Measurements from ENCODE around the gene CUEDC1.

CUEDC1 gene

GRCh38 chr17:57931488-57932137 lies 23.6 kb downstream of the CUEDC1 start:
- Histone ChIP-seq H3K4me3 (ENCODE audit: severe bottlenecking) (no peak overlapping the region), H3K27me3 (ENCODE audit: insufficient read depth, poor library complexity, severe bottlenecking) (no peaks in the 10 kb centered on the region), H3K9me3 (ENCODE audit: severe bottlenecking) (no peaks in the 10 kb centered on the region), H3K4me1 (ENCODE audit: insufficient read depth, poor library complexity, severe bottlenecking) (peaks cover 32% of the 10 kb centered on the region), H3K27ac (ENCODE audit: poor library complexity, severe bottlenecking) (no peak overlapping the region), H3K36me3 (ENCODE audit: low read depth) (no peaks in the 10 kb centered on the region)
- DNase-seq (ENCODE audit: low spot score) (no peak), ATAC-seq (ENCODE audit: low read depth) (no peak)
- TF ChIP-seq, protein P1, sequence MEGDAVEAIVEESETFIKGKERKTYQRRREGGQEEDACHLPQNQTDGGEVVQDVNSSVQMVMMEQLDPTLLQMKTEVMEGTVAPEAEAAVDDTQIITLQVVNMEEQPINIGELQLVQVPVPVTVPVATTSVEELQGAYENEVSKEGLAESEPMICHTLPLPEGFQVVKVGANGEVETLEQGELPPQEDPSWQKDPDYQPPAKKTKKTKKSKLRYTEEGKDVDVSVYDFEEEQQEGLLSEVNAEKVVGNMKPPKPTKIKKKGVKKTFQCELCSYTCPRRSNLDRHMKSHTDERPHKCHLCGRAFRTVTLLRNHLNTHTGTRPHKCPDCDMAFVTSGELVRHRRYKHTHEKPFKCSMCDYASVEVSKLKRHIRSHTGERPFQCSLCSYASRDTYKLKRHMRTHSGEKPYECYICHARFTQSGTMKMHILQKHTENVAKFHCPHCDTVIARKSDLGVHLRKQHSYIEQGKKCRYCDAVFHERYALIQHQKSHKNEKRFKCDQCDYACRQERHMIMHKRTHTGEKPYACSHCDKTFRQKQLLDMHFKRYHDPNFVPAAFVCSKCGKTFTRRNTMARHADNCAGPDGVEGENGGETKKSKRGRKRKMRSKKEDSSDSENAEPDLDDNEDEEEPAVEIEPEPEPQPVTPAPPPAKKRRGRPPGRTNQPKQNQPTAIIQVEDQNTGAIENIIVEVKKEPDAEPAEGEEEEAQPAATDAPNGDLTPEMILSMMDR (IDR thresholded peaks at IDR 0.05; ENCODE audit: poor library complexity, severe bottlenecking), result no peak

GRCh38 chr17:57930239-57930638 lies 25.0 kb downstream of the CUEDC1 start:
- Histone ChIP-seq H3K27ac (ENCODE audit: poor library complexity, severe bottlenecking) (no peak overlapping the region), H3K36me3 (ENCODE audit: low read depth) (no peaks in the 10 kb centered on the region), H3K9me3 (ENCODE audit: severe bottlenecking) (no peaks in the 10 kb centered on the region), H3K27me3 (ENCODE audit: insufficient read depth, poor library complexity, severe bottlenecking) (no peaks in the 10 kb centered on the region), H3K4me3 (ENCODE audit: severe bottlenecking) (no peak overlapping the region), H3K4me1 (ENCODE audit: insufficient read depth, poor library complexity, severe bottlenecking) (peaks cover 20% of the 10 kb centered on the region)
- TF ChIP-seq, protein P1 (IDR thresholded peaks at IDR 0.05; ENCODE audit: poor library complexity, severe bottlenecking), result no peak
- no peak for DNase-seq (ENCODE audit: low spot score)
- no peak for ATAC-seq (ENCODE audit: low read depth)

- Histone ChIP-seq H3K36me3 (ENCODE audit: low read depth) (no peaks in the 10 kb centered on the region), H3K9me3 (ENCODE audit: severe bottlenecking) (no peaks in the 10 kb centered on the region), H3K27me3 (ENCODE audit: insufficient read depth, poor library complexity, severe bottlenecking) (no peaks in the 10 kb centered on the region), H3K4me1 (ENCODE audit: insufficient read depth, poor library complexity, severe bottlenecking) (peaks cover 13% of the 10 kb centered on the region), H3K27ac (ENCODE audit: poor library complexity, severe bottlenecking) (no peak overlapping the region), H3K4me3 (ENCODE audit: severe bottlenecking) (no peak overlapping the region)
- TF ChIP-seq, protein P1 (IDR thresholded peaks at IDR 0.05; ENCODE audit: poor library complexity, severe bottlenecking), result no peak
- ATAC-seq (ENCODE audit: low read depth) (no peak), DNase-seq (ENCODE audit: low spot score) (no peak)
Measured at GRCh38 chr17:57929386-57929785, 25.8 kb downstream of the CUEDC1 start.

- Histone ChIP-seq H3K4me1 (ENCODE audit: insufficient read depth, poor library complexity, severe bottlenecking) (peaks cover 13% of the 10 kb centered on the region), H3K9me3 (ENCODE audit: severe bottlenecking) (no peaks in the 10 kb centered on the region), H3K27ac (ENCODE audit: poor library complexity, severe bottlenecking) (no peak overlapping the region), H3K4me3 (ENCODE audit: severe bottlenecking) (no peak overlapping the region), H3K36me3 (ENCODE audit: low read depth) (no peaks in the 10 kb centered on the region), H3K27me3 (ENCODE audit: insufficient read depth, poor library complexity, severe bottlenecking) (no peaks in the 10 kb centered on the region)
- DNase-seq (ENCODE audit: low spot score), result no peak
- TF ChIP-seq, protein P1 (IDR thresholded peaks at IDR 0.05; ENCODE audit: poor library complexity, severe bottlenecking), result no peak
- no peak for ATAC-seq (ENCODE audit: low read depth)
Measured at GRCh38 chr17:57928928-57929327, 26.3 kb downstream of the CUEDC1 start.

- H3K27me3 ChIP-seq (ENCODE audit: insufficient read depth, poor library complexity, severe bottlenecking), result no peaks in the 10 kb centered on the region
- H3K9me3 ChIP-seq (ENCODE audit: severe bottlenecking), result no peaks in the 10 kb centered on the region
- H3K36me3 ChIP-seq (ENCODE audit: low read depth), result no peaks in the 10 kb centered on the region
- DNase-seq (ENCODE audit: low spot score) (no peak), ATAC-seq (ENCODE audit: low read depth) (peak; percentile 89)
- no peak overlapping the region for H3K4me3 ChIP-seq (ENCODE audit: severe bottlenecking)
- TF ChIP-seq, protein P1 (IDR thresholded peaks at IDR 0.05; ENCODE audit: poor library complexity, severe bottlenecking), result no peak
- H3K27ac ChIP-seq (ENCODE audit: poor library complexity, severe bottlenecking), result peak overlapping the region; percentile 19
- H3K4me1 ChIP-seq (ENCODE audit: insufficient read depth, poor library complexity, severe bottlenecking), result peaks cover 17% of the 10 kb centered on the region
Measured at GRCh38 chr17:57927048-57927723, 28.0 kb downstream of the CUEDC1 start.

All from RWPE2 (cell line).